Peyer's patch (tissue), 4 donors: ENCODE measurements around the gene FARP1. TPM values are rescaled to one million over a fixed set of nuclear protein-coding genes. Genes with fewer than 3 reads are reported as not detected.

Experiments
- DNase-seq, 3 donors: peaks; one replicate each; pipeline ENCODE4 v3.0.0-alpha.2; 2017 to 2019
- H3K27ac ChIP-seq, 4 donors: fragments of 200-600 bp; sonication (generic); one replicate each; pipeline ENCODE4 v1.5.1; 2016 to 2019
- H3K27me3 ChIP-seq, 2 donors: fragments of 200-600 bp; sonication (generic); one replicate each; pipeline ENCODE4 v1.5.1; 2019
- H3K36me3 ChIP-seq, 3 donors: fragments of 200-600 bp; sonication (generic); one replicate each; pipeline ENCODE4 v1.5.1; 2016 to 2019
- H3K4me1 ChIP-seq, 4 donors: fragments of 200-600 bp; sonication (generic); one replicate each; pipeline ENCODE4 v1.5.1; 2016 to 2019
- H3K4me3 ChIP-seq, 4 donors: fragments of 200-600 bp; sonication (generic); 1 replicate in 3 of 4; 2 replicates in 1 of 4; pipeline ENCODE4 v1.5.1; 2016 to 2019; ENCODE audit warnings: mild to moderate bottlenecking in 1 of 4
- H3K9me3 ChIP-seq, 4 donors: fragments of 200-600 bp; sonication (generic); one replicate each; pipeline ENCODE4 v1.5.1; 2016 to 2019; ENCODE audit warnings: mild to moderate bottlenecking in 1 of 4
- CTCF ChIP-seq, 6 experiments: fragments of 450-650 bp in 4 of 6; fragments of 200-600 bp in 2 of 6; sonication (generic) in 1 of 6; IDR thresholded peaks; one replicate each; pipeline ENCODE4 v1.5.1; 2017 to 2019; ENCODE audit warnings: antibody characterized with exemption in 6 of 6, mild to moderate bottlenecking in 3 of 6, moderate library complexity in 1 of 6
- POLR2A ChIP-seq, 2 donors: fragments of 450-650 bp; IDR thresholded peaks; one replicate each; pipeline ENCODE4 v1.5.1; 2017; ENCODE audit warnings: antibody characterized with exemption in 2 of 2, mild to moderate bottlenecking in 2 of 2, moderate library complexity in 2 of 2
- total RNA-seq, 4 donors: library from RNA; depleted of rRNA; stranded (reverse); fragments of >200 nt; gene quantifications; one replicate each; pipeline ENCODE4 v1.1.0, GENCODE V29; 2016

The FARP1 gene
- total RNA-seq, 4 donors from 2014 or later = 10.6 to 61.1 (median 14.9) TPM

GRCh38 chr13:98333486-98333885 is 190.6 kb downstream of the FARP1 start:
- Histone ChIP-seq H3K27ac (no peak overlapping the region), H3K9me3 (no peaks in the 10 kb centered on the region), H3K36me3 (no peaks in the 10 kb centered on the region), H3K27me3 (no peaks in the 10 kb centered on the region), H3K4me1 (no peaks in the 10 kb centered on the region), H3K4me3 (no peak overlapping the region)
- TF ChIP-seq CTCF (IDR thresholded peaks at IDR 0.05) = no peak
- DNase-seq = no peak

- no peaks in the 10 kb centered on the region for H3K36me3 ChIP-seq
- no peak overlapping the region for H3K4me3 ChIP-seq
- H3K27ac ChIP-seq = no peak overlapping the region
- H3K9me3 ChIP-seq = no peaks in the 10 kb centered on the region
- no peaks in the 10 kb centered on the region for H3K4me1 ChIP-seq
- no peak for TF ChIP-seq CTCF (IDR thresholded peaks at IDR 0.05)
- no peak for TF ChIP-seq POLR2A (IDR thresholded peaks at IDR 0.05)
- H3K27me3 ChIP-seq = no peaks in the 10 kb centered on the region
- no peak for DNase-seq
Observed at GRCh38 chr13:98334620-98335205, 191.8 kb downstream of the FARP1 start.

GRCh38 chr13:98335721-98336120 is 192.8 kb downstream of the FARP1 start:
- no peak overlapping the region for H3K27ac ChIP-seq
- no peaks in the 10 kb centered on the region for H3K27me3 ChIP-seq
- DNase-seq = no peak
- no peaks in the 10 kb centered on the region for H3K36me3 ChIP-seq
- H3K4me3 ChIP-seq = no peak overlapping the region
- H3K9me3 ChIP-seq = no peaks in the 10 kb centered on the region
- H3K4me1 ChIP-seq = no peaks in the 10 kb centered on the region
- TF ChIP-seq CTCF (IDR thresholded peaks at IDR 0.05) (no peak), POLR2A (IDR thresholded peaks at IDR 0.05) (no peak)

GRCh38 chr13:98338310-98338709 is 195.4 kb downstream of the FARP1 start:
- H3K4me1 ChIP-seq = no peaks in the 10 kb centered on the region
- no peak overlapping the region for H3K27ac ChIP-seq
- no peaks in the 10 kb centered on the region for H3K27me3 ChIP-seq
- H3K36me3 ChIP-seq = no peaks in the 10 kb centered on the region
- H3K4me3 ChIP-seq = no peak overlapping the region
- DNase-seq = no peak
- TF ChIP-seq CTCF (IDR thresholded peaks at IDR 0.05) (no peak), POLR2A (IDR thresholded peaks at IDR 0.05) (no peak)
- no peaks in the 10 kb centered on the region for H3K9me3 ChIP-seq

GRCh38 chr13:98339684-98340425 is 197.0 kb downstream of the FARP1 start:
- DNase-seq = no peak
- H3K4me1 ChIP-seq = no peaks in the 10 kb centered on the region
- H3K4me3 ChIP-seq = no peak overlapping the region
- H3K27me3 ChIP-seq = no peaks in the 10 kb centered on the region
- no peaks in the 10 kb centered on the region for H3K9me3 ChIP-seq
- H3K36me3 ChIP-seq = no peaks in the 10 kb centered on the region
- TF ChIP-seq POLR2A (IDR thresholded peaks at IDR 0.05) (no peak), CTCF (IDR thresholded peaks at IDR 0.05) (no peak)
- H3K27ac ChIP-seq = no peak overlapping the region
